HG03039 (cell line): ENCODE results near the gene SCAMP2.

Experiments
- ATAC-seq: cut with Tn5 transposase; IDR thresholded peaks from one replicate; pipeline ENCODE4 v1.9.1; 2021; ENCODE audit warnings: mild to moderate bottlenecking, moderate library complexity; ENCODE audit not compliant: unreplicated experiment

The SCAMP2 gene

GRCh38 chr15:74821790-74822158, 51.4 kb downstream of the SCAMP2 start:
- ATAC-seq: no peak

GRCh38 chr15:74821091-74821789, 51.9 kb downstream of the SCAMP2 start:
- no peak for ATAC-seq

- no peak for ATAC-seq
These were observed 53.1 kb downstream of the SCAMP2 start for GRCh38 chr15:74820056-74820455.

- ATAC-seq: no peak
These were observed 55.8 kb downstream of the SCAMP2 start for GRCh38 chr15:74817370-74817737.

- ATAC-seq: no peak
These were observed 56.4 kb downstream of the SCAMP2 start for GRCh38 chr15:74816624-74817369.

GRCh38 chr15:74815961-74816360, 57.2 kb downstream of the SCAMP2 start:
- no peak for ATAC-seq

GRCh38 chr15:74815121-74815934, 57.8 kb downstream of the SCAMP2 start:
- ATAC-seq: no peak

GRCh38 chr15:74812533-74812932, 60.6 kb downstream of the SCAMP2 start, which contains the start of gene LMAN1L:
TSS of gene LMAN1L (plus strand) at chr15:74812835. CDS start at chr15:74812855, 20 bp downstream.
- ATAC-seq: no peak

- ATAC-seq: no peak
These were observed 63.2 kb downstream of the SCAMP2 start for GRCh38 chr15:74809956-74810355.

GRCh38 chr15:74809242-74809641, 63.9 kb downstream of the SCAMP2 start:
- no peak for ATAC-seq

- ATAC-seq: no peak
These were observed 64.3 kb downstream of the SCAMP2 start for GRCh38 chr15:74808840-74809229.

GRCh38 chr15:74808078-74808839, 64.9 kb downstream of the SCAMP2 start:
- no peak for ATAC-seq

- ATAC-seq: no peak
These were observed 65.9 kb downstream of the SCAMP2 start for GRCh38 chr15:74807282-74807681.

- ATAC-seq: no peak
These were observed 68.2 kb downstream of the SCAMP2 start for GRCh38 chr15:74804935-74805334.

- ATAC-seq: no peak
These were observed 70.2 kb downstream of the SCAMP2 start for GRCh38 chr15:74802862-74803447.

GRCh38 chr15:74802290-74802689, 70.9 kb downstream of the SCAMP2 start:
- no peak for ATAC-seq

GRCh38 chr15:74801311-74801997, 71.7 kb downstream of the SCAMP2 start:
- ATAC-seq: no peak

- no peak for ATAC-seq
These were observed 72.5 kb downstream of the SCAMP2 start for GRCh38 chr15:74800559-74801094.

- no peak for ATAC-seq
These were observed 73.2 kb downstream of the SCAMP2 start for GRCh38 chr15:74799856-74800558.
